ENCODE data around the gene CELF2.

CELF2 gene

GRCh38 chr10:11080564-11080984 is 62.9 kb downstream of the CELF2 start:
- H3K27ac ChIP-seq = no peak overlapping the region
- TF ChIP-seq CTCF (conservative IDR thresholded peaks at IDR 0.05) = no peak

- no peak for TF ChIP-seq CTCF (conservative IDR thresholded peaks at IDR 0.05)
- H3K27ac ChIP-seq = no peak overlapping the region
These were observed 63.7 kb downstream of the CELF2 start for GRCh38 chr10:11081408-11081807.

GRCh38 chr10:11082526-11082925 is 64.9 kb downstream of the CELF2 start:
- no peak for TF ChIP-seq CTCF (conservative IDR thresholded peaks at IDR 0.05)
- no peak overlapping the region for H3K27ac ChIP-seq

GRCh38 chr10:11083051-11083450 is 65.4 kb downstream of the CELF2 start:
- H3K27ac ChIP-seq = no peak overlapping the region
- no peak for TF ChIP-seq CTCF (conservative IDR thresholded peaks at IDR 0.05)

GRCh38 chr10:11085545-11085944 is 67.9 kb downstream of the CELF2 start:
- H3K27ac ChIP-seq = no peak overlapping the region
- TF ChIP-seq CTCF (conservative IDR thresholded peaks at IDR 0.05) = no peak

GRCh38 chr10:11086177-11086840 is 68.6 kb downstream of the CELF2 start:
- no peak overlapping the region for H3K27ac ChIP-seq
- no peak for TF ChIP-seq CTCF (conservative IDR thresholded peaks at IDR 0.05)

GRCh38 chr10:11087372-11087771 is 69.7 kb downstream of the CELF2 start:
- TF ChIP-seq CTCF (conservative IDR thresholded peaks at IDR 0.05) = no peak

More at GRCh38 chr10:11087372-11087771, 69.7 kb downstream of the CELF2 start:
- H3K27ac ChIP-seq = no peak overlapping the region
